H1 (cell line): ENCODE results near the gene PRAF2. TPM values are rescaled to one million over a fixed set of nuclear protein-coding genes. Genes with fewer than 3 reads are reported as not detected.

ENCODE experiments used
- CTCF ChIA-PET: fragments of 300-600 bp; sonication (Branson Sonifier 250); formaldehyde crosslinking; loops from one replicate; lab custom pipeline; 2021; ENCODE audit not compliant: partially characterized antibody; lab: Charles Lee
- POLR2A ChIA-PET: fragments of 300-600 bp; sonication (Branson Sonifier 250); formaldehyde crosslinking; loops from one replicate; lab custom pipeline; 2021; ENCODE audit warnings: inconsistent platforms; ENCODE audit not compliant: partially characterized antibody; lab: Charles Lee
- DNase-seq, 2 experiments: peaks; one replicate each; pipeline versions ENCODE4 v3.0.0 to v3.0.0-alpha.2; 2010 to 2022; ENCODE audit warnings: low spot score in 2 of 2, low read depth in 1 of 2, mixed read lengths in 1 of 2
- FAIRE-seq: peaks from 2 replicates; lab custom pipeline; 2011; peaks lifted over from hg19 to GRCh38; lab: Jason Lieb, UNC
- H2AFZ ChIP-seq: 2 replicates; pipeline ENCODE4 v1.8.1; 2012; ENCODE audit warnings: low read length, inconsistent platforms
- H2AK5ac ChIP-seq: 2 replicates; pipeline ENCODE4 v1.6.1; 2013; ENCODE audit warnings: low read depth, low read length
- H2BK120ac ChIP-seq: replicated peaks from 2 replicates; pipeline ENCODE3; 2013; ENCODE audit warnings: low read depth, low read length, inconsistent platforms
- H2BK12ac ChIP-seq: 2 replicates; pipeline ENCODE4 v1.6.1; 2013; ENCODE audit warnings: low read depth, low read length
- H2BK15ac ChIP-seq: 2 replicates; pipeline ENCODE4 v1.6.1; 2013; ENCODE audit warnings: low read length
- H2BK20ac ChIP-seq: 2 replicates; pipeline ENCODE4 v1.6.1; 2013; ENCODE audit warnings: low read length
- H2BK5ac ChIP-seq: 2 replicates; pipeline ENCODE4 v1.6.1; 2013; ENCODE audit warnings: low read depth, low read length
- H3K14ac ChIP-seq: 2 replicates; pipeline ENCODE4 v1.6.1; 2013; ENCODE audit warnings: inconsistent platforms; ENCODE audit not compliant: insufficient read length
- H3K18ac ChIP-seq: 2 replicates; pipeline ENCODE4 v1.6.1; 2013; ENCODE audit warnings: low read length; ENCODE audit errors: extremely low read depth
- H3K23ac ChIP-seq: 2 replicates; pipeline ENCODE4 v1.6.1; 2013; ENCODE audit warnings: inconsistent platforms; ENCODE audit not compliant: insufficient read length
- H3K23me2 ChIP-seq: 2 replicates; pipeline ENCODE4 v1.6.1; 2013; ENCODE audit warnings: low read depth, low read length
- H3K27ac ChIP-seq: 2 replicates; pipeline ENCODE4 v1.6.1; 2011; ENCODE audit warnings: low read depth, low read length, inconsistent platforms
- H3K27me3 ChIP-seq, 4 experiments: replicated peaks in 1 of 4; 1 replicate in 1 of 4; 2 replicates in 3 of 4; pipeline versions ENCODE4 v1.6.1 to v1.8.1; 2011 to 2013; ENCODE audit warnings: low read length in 3 of 4, mild to moderate bottlenecking in 3 of 4, inconsistent platforms in 2 of 4, mixed read lengths in 2 of 4, moderate library complexity in 1 of 4; ENCODE audit not compliant: control insufficient read depth in 3 of 4, insufficient read depth in 3 of 4; ENCODE audit errors: extremely low read depth in 1 of 4
- H3K36me3 ChIP-seq, 4 experiments: 2 replicates each; pipeline versions ENCODE4 v1.6.1 to v1.8.1; 2011 to 2013; ENCODE audit warnings: mild to moderate bottlenecking in 4 of 4, low read length in 3 of 4, moderate library complexity in 2 of 4, control low read depth in 1 of 4, inconsistent platforms in 1 of 4; ENCODE audit not compliant: insufficient read depth in 4 of 4, control insufficient read depth in 2 of 4
- H3K4ac ChIP-seq: replicated peaks from 2 replicates; pipeline ENCODE3; 2013; ENCODE audit warnings: low read length, low read depth, mixed read lengths, inconsistent platforms; ENCODE audit not compliant: insufficient read length
- H3K4me1 ChIP-seq, 4 experiments: replicated peaks in 1 of 4; 1 replicate in 1 of 4; 2 replicates in 3 of 4; pipeline versions ENCODE4 v1.6.1 to v1.8.1; 2011 to 2013; ENCODE audit warnings: low read length in 3 of 4, inconsistent platforms in 2 of 4, mixed read lengths in 1 of 4; ENCODE audit not compliant: insufficient read depth in 4 of 4, control insufficient read depth in 3 of 4
- H3K4me2 ChIP-seq, 2 experiments: 2 replicates each; pipeline versions ENCODE4 v1.6.1 to v1.8.1; 2011 to 2013; ENCODE audit warnings: low read depth in 2 of 2, low read length in 2 of 2, control low read depth in 1 of 2, inconsistent platforms in 1 of 2, mild to moderate bottlenecking in 1 of 2; ENCODE audit not compliant: insufficient read depth in 1 of 2
- H3K4me3 ChIP-seq, 4 experiments: fragments of 200-600, 300-600 bp in 1 of 4; sonication (generic), shearing (Covaris generic), sonication (Bioruptor Twin) in 1 of 4; 2 replicates each; pipeline versions ENCODE4 v1.5.1 to v1.8.1; 2011 to 2016; ENCODE audit warnings: low read length in 4 of 4, low read depth in 3 of 4, control low read depth in 2 of 4, inconsistent platforms in 2 of 4, mild to moderate bottlenecking in 2 of 4, mixed read lengths in 1 of 4, moderate library complexity in 1 of 4; ENCODE audit not compliant: insufficient read depth in 2 of 4; ENCODE audit errors: extremely low read depth in 1 of 4
- H3K56ac ChIP-seq: replicated peaks from 2 replicates; pipeline ENCODE3; 2013; ENCODE audit warnings: low read depth, mild to moderate bottlenecking, mixed read lengths, low read length, inconsistent platforms; ENCODE audit not compliant: insufficient read length
- H3K79me1 ChIP-seq: 2 replicates; pipeline ENCODE4 v1.6.1; 2013; ENCODE audit warnings: low read depth, low read length, control low read depth
- H3K79me2 ChIP-seq, 2 experiments: 2 replicates each; pipeline versions ENCODE4 v1.6.1 to v1.8.1; 2012 to 2013; ENCODE audit warnings: low read length in 2 of 2, mild to moderate bottlenecking in 2 of 2, inconsistent platforms in 1 of 2; ENCODE audit not compliant: insufficient read depth in 2 of 2, control insufficient read depth in 1 of 2
- H3K9ac ChIP-seq, 4 experiments: replicated peaks in 1 of 4; 1 replicate in 1 of 4; 2 replicates in 3 of 4; pipeline versions ENCODE4 v1.6.1 to v1.8.1; 2011 to 2013; ENCODE audit warnings: low read depth in 3 of 4, low read length in 3 of 4, control low read depth in 2 of 4, mild to moderate bottlenecking in 2 of 4, moderate library complexity in 2 of 4, inconsistent platforms in 1 of 4; ENCODE audit errors: extremely low read depth in 1 of 4
- H3K9me3 ChIP-seq, 2 experiments: 2 replicates each; pipeline versions ENCODE4 v1.6.1 to v1.8.1; 2012 to 2013; ENCODE audit warnings: mild to moderate bottlenecking in 2 of 2, moderate library complexity in 2 of 2, control low read depth in 1 of 2, inconsistent platforms in 1 of 2, low read depth in 1 of 2, low read length in 1 of 2, mixed read lengths in 1 of 2; ENCODE audit not compliant: insufficient read depth in 2 of 2
- H4K20me1 ChIP-seq, 2 experiments: replicated peaks in 1 of 2; 2 replicates each; pipeline versions ENCODE3 to v1.8.1; 2011 to 2013; ENCODE audit warnings: inconsistent platforms in 2 of 2, low read length in 2 of 2, mild to moderate bottlenecking in 1 of 2; ENCODE audit not compliant: insufficient read depth in 2 of 2, control insufficient read depth in 1 of 2
- H4K5ac ChIP-seq: 2 replicates; pipeline ENCODE4 v1.6.1; 2013; ENCODE audit warnings: low read length, low read depth, mixed read lengths, inconsistent platforms; ENCODE audit not compliant: insufficient read length
- H4K8ac ChIP-seq: 2 replicates; pipeline ENCODE4 v1.8.0; 2013; ENCODE audit warnings: mild to moderate bottlenecking, moderate library complexity, low read length, inconsistent platforms; ENCODE audit not compliant: insufficient read depth; ENCODE audit errors: extremely low read depth
- H4K91ac ChIP-seq: replicated peaks from 2 replicates; pipeline ENCODE3; 2013; ENCODE audit warnings: low read length, mixed read lengths, inconsistent platforms; ENCODE audit not compliant: insufficient read length
- BACH1 ChIP-seq: IDR thresholded peaks from 2 replicates; pipeline ENCODE4 v1.6.1; 2012; ENCODE audit warnings: low read length, improper control_type of control experiment
- CHD1 ChIP-seq: IDR thresholded peaks from 2 replicates; pipeline ENCODE4 v1.6.1; 2012; ENCODE audit warnings: low read depth, low read length, improper control_type of control experiment
- EP300 ChIP-seq, 2 experiments: IDR thresholded peaks; 1 replicate in 1 of 2; 2 replicates in 1 of 2; pipeline ENCODE4 v1.6.1; 2011 to 2012; ENCODE audit warnings: low read depth in 2 of 2, low read length in 2 of 2, mild to moderate bottlenecking in 2 of 2, borderline replicate concordance in 1 of 2, inconsistent platforms in 1 of 2, moderate library complexity in 1 of 2
- MAFK ChIP-seq: IDR thresholded peaks from 2 replicates; pipeline ENCODE4 v1.6.1; 2012; ENCODE audit warnings: low read depth, mild to moderate bottlenecking, improper control_type of control experiment, low read length
- NRF1 ChIP-seq: IDR thresholded peaks from 2 replicates; pipeline ENCODE4 v1.6.1; 2011; ENCODE audit warnings: mild to moderate bottlenecking, low read depth, low read length, improper control_type of control experiment
- whole genome bisulfite sequencing, 2 experiments: shearing (Covaris generic) in 1 of 2; methylation state at CpG; one replicate each; pipeline versions ENCODE4 v1.1.6 to v1.1.7; 2013 to 2015; ENCODE audit warnings: low lambda C conversion rate in 2 of 2, mixed read lengths in 2 of 2, inconsistent platforms in 1 of 2, low coverage in 1 of 2, missing lambda C conversion rate in 1 of 2; ENCODE audit not compliant: insufficient replicate concordance in 2 of 2, insufficient coverage in 1 of 2, insufficient read length in 1 of 2; ENCODE audit errors: extremely low coverage in 1 of 2, missing lambda C conversion rate in 1 of 2; 5-methylcytosine and 5-hydroxymethylcytosine counted together
- polyA plus RNA-seq, 7 experiments: library from polyadenylated mRNA; depleted of rRNA in 3 of 7; stranded (reverse) in 5 of 7; unstranded in 2 of 7; fragments of >200 nt in 5 of 7; fragments of 200-250 nt in 2 of 7; gene quantifications; 1 replicate in 5 of 7; 2 replicates in 1 of 7; 4 replicates in 1 of 7; pipeline versions ENCODE4 v1.2.1 to v1.2.3, GENCODE V29; 2011 to 2013; ENCODE audit warnings: missing spikeins in 2 of 7, mixed read lengths in 2 of 7
- total RNA-seq: library from RNA; stranded (reverse); fragmentation: NEBNext Ultra II Directional; extraction: Animal tissue kit (Norgen Biotek cat#: 25700); gene quantifications from 2 replicates; pipeline ENCODE4 v1.2.1, GENCODE V29; 2021

Gene PRAF2
- total and polyA plus RNA-seq, 2 of the 8 experiments (the other 6 are each of a cell fraction or from before 2014, with no cell fraction given), result 11.3 to 15.4 TPM

DNA sequence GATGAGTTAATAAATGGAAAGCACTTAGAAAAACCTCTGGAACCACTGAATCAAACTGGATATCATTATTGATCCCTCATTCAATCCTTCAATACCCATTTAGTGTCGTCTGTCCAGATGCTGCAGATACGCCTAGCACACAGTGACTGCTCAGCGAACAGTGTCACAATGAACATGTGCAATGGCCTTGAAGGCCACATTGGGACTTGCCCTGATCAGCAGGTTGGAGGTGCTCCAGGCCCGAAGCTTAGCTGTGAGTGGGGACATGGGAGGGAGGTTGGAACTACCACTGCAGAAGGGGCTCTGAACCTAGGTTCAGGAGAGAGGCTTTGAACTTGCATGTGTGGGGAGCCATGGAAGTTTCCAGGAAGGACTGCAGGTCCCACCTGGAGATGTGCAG lies 32.5 kb upstream of the PRAF2 start:
- no peak overlapping the region for H2AFZ ChIP-seq
- H4K91ac ChIP-seq, result no peak overlapping the region
- no peaks in the 10 kb centered on the region for H3K79me1 ChIP-seq
- H3K4ac ChIP-seq, result no peak overlapping the region
- H2BK15ac ChIP-seq, result no peak overlapping the region
- H2BK12ac ChIP-seq, result no peak overlapping the region
- no peak overlapping the region for H3K27ac ChIP-seq
- no peaks in the 10 kb centered on the region for H3K79me2 ChIP-seq
- no peaks in the 10 kb centered on the region for H3K27me3 ChIP-seq
- no peaks in the 10 kb centered on the region for H4K20me1 ChIP-seq
- no peak overlapping the region for H4K5ac ChIP-seq
- H2BK20ac ChIP-seq, result no peak overlapping the region
- no peak overlapping the region for H3K18ac ChIP-seq
- no peak overlapping the region for H3K56ac ChIP-seq
- no peaks in the 10 kb centered on the region; a peak in 1 of 7 replicates for H3K4me1 ChIP-seq
- peaks cover 0 to 3% (median 0%) of the 10 kb centered on the region in 4 experiments; a peak in 1 of 8 replicates for H3K36me3 ChIP-seq
- H3K14ac ChIP-seq, result no peak overlapping the region
- H2BK5ac ChIP-seq, result no peak overlapping the region
- ChIA-PET CTCF (interaction anchor here (0.6 to 1.7 kb wide), 5 partner anchors 9 to 126 kb away, joined by 3 to 5 read pairs (median 3); no protein-coding TSS in a partner anchor), POLR2A (interaction anchor here (0.6 kb wide), 1 partner anchor 130 kb away, joined by 3 read pairs; no protein-coding TSS in a partner anchor)
- no peak for FAIRE-seq
- no peak for DNase-seq
- no peak overlapping the region for H3K4me3 ChIP-seq
- H3K23ac ChIP-seq, result no peak overlapping the region
- no peaks in the 10 kb centered on the region for H3K9me3 ChIP-seq
- H2AK5ac ChIP-seq, result no peak overlapping the region
- no peak overlapping the region for H3K9ac ChIP-seq
- H4K8ac ChIP-seq, result no peak overlapping the region
- H3K23me2 ChIP-seq, result no peaks in the 10 kb centered on the region
- H2BK120ac ChIP-seq, result no peak overlapping the region
- 89% methylated on average over 4 of the region's 4 CpGs; no CpG with 5 or more reads in 1 of the 2 experiments for WGBS, 2 experiments
- no peak overlapping the region for H3K4me2 ChIP-seq
- TF ChIP-seq CHD1 (no peak), BACH1 (no peak), EP300 (IDR thresholded peaks at IDR 0.05; ENCODE audit: borderline replicate concordance in 1 of 2, low read depth in 2 of 2, low read length in 2 of 2) (no peak), MAFK (no peak), NRF1 (no peak)
